ENCODE data around the gene AFM.

DNA sequence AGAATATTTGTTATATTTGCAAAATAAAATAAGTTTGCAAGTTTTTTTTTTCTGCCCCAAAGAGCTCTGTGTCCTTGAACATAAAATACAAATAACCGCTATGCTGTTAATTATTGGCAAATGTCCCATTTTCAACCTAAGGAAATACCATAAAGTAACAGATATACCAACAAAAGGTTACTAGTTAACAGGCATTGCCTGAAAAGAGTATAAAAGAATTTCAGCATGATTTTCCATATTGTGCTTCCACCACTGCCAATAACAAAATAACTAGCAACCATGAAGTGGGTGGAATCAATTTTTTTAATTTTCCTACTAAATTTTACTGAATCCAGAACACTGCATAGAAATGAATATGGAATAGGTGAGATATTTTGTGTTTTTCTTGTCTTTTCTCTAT, 45.6 kb upstream of the AFM start, which contains the start of gene AFP:
- TF ChIP-seq, protein P1, sequence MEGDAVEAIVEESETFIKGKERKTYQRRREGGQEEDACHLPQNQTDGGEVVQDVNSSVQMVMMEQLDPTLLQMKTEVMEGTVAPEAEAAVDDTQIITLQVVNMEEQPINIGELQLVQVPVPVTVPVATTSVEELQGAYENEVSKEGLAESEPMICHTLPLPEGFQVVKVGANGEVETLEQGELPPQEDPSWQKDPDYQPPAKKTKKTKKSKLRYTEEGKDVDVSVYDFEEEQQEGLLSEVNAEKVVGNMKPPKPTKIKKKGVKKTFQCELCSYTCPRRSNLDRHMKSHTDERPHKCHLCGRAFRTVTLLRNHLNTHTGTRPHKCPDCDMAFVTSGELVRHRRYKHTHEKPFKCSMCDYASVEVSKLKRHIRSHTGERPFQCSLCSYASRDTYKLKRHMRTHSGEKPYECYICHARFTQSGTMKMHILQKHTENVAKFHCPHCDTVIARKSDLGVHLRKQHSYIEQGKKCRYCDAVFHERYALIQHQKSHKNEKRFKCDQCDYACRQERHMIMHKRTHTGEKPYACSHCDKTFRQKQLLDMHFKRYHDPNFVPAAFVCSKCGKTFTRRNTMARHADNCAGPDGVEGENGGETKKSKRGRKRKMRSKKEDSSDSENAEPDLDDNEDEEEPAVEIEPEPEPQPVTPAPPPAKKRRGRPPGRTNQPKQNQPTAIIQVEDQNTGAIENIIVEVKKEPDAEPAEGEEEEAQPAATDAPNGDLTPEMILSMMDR (IDR thresholded peaks at IDR 0.05): no peak
- TF ChIP-seq POLR2A (IDR thresholded peaks at IDR 0.05) (no peak), POLR2AphosphoS5 (IDR thresholded peaks at IDR 0.05) (no peak)

Measured in breast epithelium (tissue), 3 donors.